Upper lobe of right lung (tissue), 1 donor: ENCODE results near the gene USPL1. TPM values are rescaled to one million over a fixed set of nuclear protein-coding genes. Genes with fewer than 3 reads are reported as not detected.

Experiments used
- ATAC-seq: fragments of 200-7000 bp; cut with Tn5 transposase; one replicate; pipeline ENCODE4 v1.9.1; 2020; ENCODE audit warnings: mild to moderate bottlenecking, moderate library complexity
- DNase-seq: peaks from one replicate; pipeline ENCODE4 v3.0.0-alpha.2; 2020
- H3K27ac ChIP-seq: fragments of 200-600 bp; one replicate; pipeline ENCODE4 v1.8.0; 2022
- H3K27me3 ChIP-seq: fragments of 200-600 bp; one replicate; pipeline ENCODE4 v1.8.0; 2022; ENCODE audit warnings: mild to moderate bottlenecking
- H3K36me3 ChIP-seq: fragments of 200-600 bp; one replicate; pipeline ENCODE4 v1.8.0; 2022
- H3K4me1 ChIP-seq: fragments of 200-600 bp; one replicate; pipeline ENCODE4 v1.8.0; 2022
- H3K4me3 ChIP-seq: fragments of 200-600 bp; one replicate; pipeline ENCODE4 v1.8.0; 2022; ENCODE audit warnings: mild to moderate bottlenecking
- H3K9me3 ChIP-seq: fragments of 200-600 bp; one replicate; pipeline ENCODE4 v1.8.0; 2022
- CTCF ChIP-seq: fragments of 200-600 bp; IDR thresholded peaks from one replicate; pipeline ENCODE4 v1.8.0; 2022; ENCODE audit warnings: antibody characterized with exemption
- intact Hi-C: fragments of 100-400 bp; cut with DNase I; formaldehyde crosslinking; loops from one replicate; pipeline ENCODE4 v1.11.0; 2022
- total RNA-seq: library from RNA; stranded (reverse); fragmentation: NEBNext Ultra II Directional; extraction: Animal tissue kit (Norgen Biotek cat#: 25700); gene quantifications from one replicate; pipeline ENCODE4 v1.2.1, GENCODE V29; 2021
- donor health status: DM: no; HTN: yes; CAD: no; lungs with severe emphysema.

The USPL1 gene
- total RNA-seq, 1 donor from 2014 or later = 13.1 TPM

GRCh38 chr13:30685987-30686386 lies 68.3 kb downstream of the USPL1 start:
- intact Hi-C loops = no loop called here
- Histone ChIP-seq H3K4me1 (peaks cover 14% of the 10 kb centered on the region), H3K27me3 (no peaks in the 10 kb centered on the region), H3K4me3 (no peak overlapping the region), H3K9me3 (no peaks in the 10 kb centered on the region), H3K36me3 (no peaks in the 10 kb centered on the region), H3K27ac (no peak overlapping the region)
- ATAC-seq (no peak), DNase-seq (no peak)
- TF ChIP-seq CTCF = no peak

GRCh38 chr13:30687601-30688000 lies 69.9 kb downstream of the USPL1 start:
- Histone ChIP-seq H3K4me1 (peaks cover 6% of the 10 kb centered on the region), H3K27me3 (no peaks in the 10 kb centered on the region), H3K9me3 (no peaks in the 10 kb centered on the region), H3K27ac (no peak overlapping the region), H3K36me3 (no peaks in the 10 kb centered on the region), H3K4me3 (no peak overlapping the region)
- no peak for TF ChIP-seq CTCF
- ATAC-seq (no peak), DNase-seq (no peak)
- intact Hi-C loops = no loop called here

- peak overlapping the region; percentile 46 for H3K4me3 ChIP-seq
- ATAC-seq = no peak
- H3K27ac ChIP-seq = peak overlapping the region; percentile 71
- intact Hi-C loops = no loop called here
- TF ChIP-seq CTCF = no peak
- no peak for DNase-seq
- H3K36me3 ChIP-seq = no peaks in the 10 kb centered on the region
- H3K27me3 ChIP-seq = no peaks in the 10 kb centered on the region
- peaks cover 6% of the 10 kb centered on the region for H3K4me1 ChIP-seq
- H3K9me3 ChIP-seq = no peaks in the 10 kb centered on the region
Observed at GRCh38 chr13:30689752-30690151, 72.0 kb downstream of the USPL1 start.

GRCh38 chr13:30690282-30691188 lies 72.8 kb downstream of the USPL1 start:
- intact Hi-C loops = no loop called here
- ATAC-seq = peak; percentile 93

GRCh38 chr13:30692113-30692512 lies 74.4 kb downstream of the USPL1 start:
- intact Hi-C loops = no loop called here
- Histone ChIP-seq H3K4me3 (no peak overlapping the region), H3K27ac (no peak overlapping the region), H3K36me3 (no peaks in the 10 kb centered on the region), H3K9me3 (no peaks in the 10 kb centered on the region), H3K4me1 (peaks cover 20% of the 10 kb centered on the region), H3K27me3 (no peaks in the 10 kb centered on the region)
- ATAC-seq (peak; percentile 32), DNase-seq (no peak)
- TF ChIP-seq CTCF = no peak

More at GRCh38 chr13:30690282-30691188, 72.8 kb downstream of the USPL1 start:
- H3K9me3 ChIP-seq = no peaks in the 10 kb centered on the region
- peaks cover 6% of the 10 kb centered on the region for H3K4me1 ChIP-seq
- TF ChIP-seq CTCF = no peak
- H3K27me3 ChIP-seq = no peaks in the 10 kb centered on the region
- DNase-seq = peak; percentile 80
- peak overlapping the region; percentile 46 for H3K4me3 ChIP-seq
- peak overlapping the region; percentile 71 for H3K27ac ChIP-seq
- H3K36me3 ChIP-seq = no peaks in the 10 kb centered on the region
